ENCODE results near the gene TTC33.

Gene TTC33

GRCh38 chr5:40551496-40552491, 204.0 kb downstream of the TTC33 start:
- H3K27ac ChIP-seq = peak overlapping the region; percentile 94
- peak; percentile 82 for DNase-seq (ENCODE audit: low read depth, low spot score)

- DNase-seq (ENCODE audit: low read depth, low spot score) = no peak
Observed at GRCh38 chr5:40550481-40550880, 205.3 kb downstream of the TTC33 start.

GRCh38 chr5:40549616-40550015, 206.1 kb downstream of the TTC33 start:
- DNase-seq (ENCODE audit: low read depth, low spot score) = no peak
- no peak overlapping the region for H3K27ac ChIP-seq

More at GRCh38 chr5:40550481-40550880, 205.3 kb downstream of the TTC33 start:
- H3K27ac ChIP-seq = no peak overlapping the region

- no peak for DNase-seq (ENCODE audit: low read depth, low spot score)
- H3K27ac ChIP-seq = no peak overlapping the region
Observed at GRCh38 chr5:40547994-40548575, 207.7 kb downstream of the TTC33 start.

GRCh38 chr5:40547557-40547956, 208.2 kb downstream of the TTC33 start:
- no peak overlapping the region for H3K27ac ChIP-seq
- no peak for DNase-seq (ENCODE audit: low read depth, low spot score)

GRCh38 chr5:40540301-40540700, 215.5 kb downstream of the TTC33 start:
- no peak overlapping the region for H3K27ac ChIP-seq
- DNase-seq (ENCODE audit: low read depth, low spot score) = no peak

GRCh38 chr5:40524677-40525076, 231.1 kb downstream of the TTC33 start:
- no peak for DNase-seq (ENCODE audit: low read depth, low spot score)
- H3K27ac ChIP-seq = no peak overlapping the region

- no peak overlapping the region for H3K27ac ChIP-seq
- DNase-seq (ENCODE audit: low read depth, low spot score) = no peak
Observed at GRCh38 chr5:40521925-40522324, 233.8 kb downstream of the TTC33 start.

GRCh38 chr5:40521108-40521785, 234.5 kb downstream of the TTC33 start:
- no peak overlapping the region for H3K27ac ChIP-seq

GRCh38 chr5:40518485-40518917, 237.3 kb downstream of the TTC33 start:
- peak overlapping the region; percentile 68 for H3K27ac ChIP-seq
- DNase-seq (ENCODE audit: low read depth, low spot score) = peak; percentile 93

More at GRCh38 chr5:40521108-40521785, 234.5 kb downstream of the TTC33 start:
- no peak for DNase-seq (ENCODE audit: low read depth, low spot score)

- H3K27ac ChIP-seq = no peak overlapping the region
- no peak for DNase-seq (ENCODE audit: low read depth, low spot score)
Observed at GRCh38 chr5:40515476-40515875, 240.3 kb downstream of the TTC33 start.

GRCh38 chr5:40514976-40515375, 240.8 kb downstream of the TTC33 start:
- DNase-seq (ENCODE audit: low read depth, low spot score) = no peak

GRCh38 chr5:40511801-40512200, 244.0 kb downstream of the TTC33 start:
- DNase-seq (ENCODE audit: low read depth, low spot score) = no peak
- no peak overlapping the region for H3K27ac ChIP-seq

More at GRCh38 chr5:40514976-40515375, 240.8 kb downstream of the TTC33 start:
- no peak overlapping the region for H3K27ac ChIP-seq

- no peak for DNase-seq (ENCODE audit: low read depth, low spot score)
- no peak overlapping the region for H3K27ac ChIP-seq
Observed at GRCh38 chr5:40507095-40507494, 248.7 kb downstream of the TTC33 start.

GRCh38 chr5:40505031-40505430, 250.7 kb downstream of the TTC33 start:
- DNase-seq (ENCODE audit: low read depth, low spot score) = no peak
- H3K27ac ChIP-seq = no peak overlapping the region

GRCh38 chr5:40503439-40503838, 252.3 kb downstream of the TTC33 start:
- DNase-seq (ENCODE audit: low read depth, low spot score) = no peak
- H3K27ac ChIP-seq = no peak overlapping the region

GRCh38 chr5:40502736-40503135, 253.0 kb downstream of the TTC33 start:
- no peak for DNase-seq (ENCODE audit: low read depth, low spot score)

GRCh38 chr5:40501711-40502444, 253.9 kb downstream of the TTC33 start:
- DNase-seq (ENCODE audit: low read depth, low spot score) = no peak
- no peak overlapping the region for H3K27ac ChIP-seq

More at GRCh38 chr5:40502736-40503135, 253.0 kb downstream of the TTC33 start:
- no peak overlapping the region for H3K27ac ChIP-seq

GRCh38 chr5:40499518-40500273, 256.1 kb downstream of the TTC33 start:
- H3K27ac ChIP-seq = no peak overlapping the region
- no peak for DNase-seq (ENCODE audit: low read depth, low spot score)
